ENCODE results near the gene TMEM144.
"Not testable (repeated sequence)": the region's sequence is repeated elsewhere in the genome, so short reads cannot be mapped to it uniquely, and the experiment has no call there.

Gene TMEM144

GRCh38 chr4:158234671-158235070 lies 24.4 kb downstream of the TMEM144 start:
- FAIRE-seq (no peak), DNase-seq (ENCODE audit: low spot score) (no peak)

- FAIRE-seq (no peak), DNase-seq (ENCODE audit: low spot score) (no peak)
Observed at GRCh38 chr4:158236304-158237030, 26.2 kb downstream of the TMEM144 start.

- no peak for FAIRE-seq
- no peak for DNase-seq (ENCODE audit: low spot score)
Observed at GRCh38 chr4:158238575-158238974, 28.3 kb downstream of the TMEM144 start.

GRCh38 chr4:158239196-158239595 lies 28.9 kb downstream of the TMEM144 start:
- FAIRE-seq (no peak), DNase-seq (ENCODE audit: low spot score) (no peak)

GRCh38 chr4:158243071-158243470 lies 32.8 kb downstream of the TMEM144 start:
- DNase-seq (ENCODE audit: low spot score): no peak
- FAIRE-seq: no peak

GRCh38 chr4:158250321-158250720 lies 40.0 kb downstream of the TMEM144 start:
- no peak for DNase-seq (ENCODE audit: low spot score)
- no peak for FAIRE-seq

- FAIRE-seq: no peak
- DNase-seq (ENCODE audit: low spot score): peak; percentile 50
Observed at GRCh38 chr4:158253350-158253980, 43.2 kb downstream of the TMEM144 start.

GRCh38 chr4:158254292-158254691 lies 44.0 kb downstream of the TMEM144 start:
- DNase-seq (ENCODE audit: low spot score): no peak
- FAIRE-seq: no peak

GRCh38 chr4:158255727-158256324 lies 45.5 kb downstream of the TMEM144 start:
- FAIRE-seq (no peak), DNase-seq (ENCODE audit: low spot score) (peak; percentile 17)

- FAIRE-seq (no peak), DNase-seq (ENCODE audit: low spot score) (no peak)
Observed at GRCh38 chr4:158259955-158260575, 49.8 kb downstream of the TMEM144 start.

GRCh38 chr4:158261480-158261879 lies 51.2 kb downstream of the TMEM144 start:
- no peak for FAIRE-seq
- no peak for DNase-seq (ENCODE audit: low spot score)

GRCh38 chr4:158268553-158268952 lies 58.3 kb downstream of the TMEM144 start:
- DNase-seq (ENCODE audit: low spot score): no peak
- no peak for FAIRE-seq

- FAIRE-seq: no peak
Observed at GRCh38 chr4:158274636-158275035, 64.3 kb downstream of the TMEM144 start.

GRCh38 chr4:158277558-158277957 lies 67.3 kb downstream of the TMEM144 start:
- DNase-seq (ENCODE audit: low spot score) (no peak), FAIRE-seq (no peak)

More at GRCh38 chr4:158274636-158275035, 64.3 kb downstream of the TMEM144 start:
- no peak for DNase-seq (ENCODE audit: low spot score)

GRCh38 chr4:158279052-158279451 lies 68.8 kb downstream of the TMEM144 start:
- FAIRE-seq; DNase-seq (ENCODE audit: low spot score): not testable (repeated sequence)

- DNase-seq (ENCODE audit: low spot score) (no peak), FAIRE-seq (no peak)
Observed at GRCh38 chr4:158280856-158281255, 70.6 kb downstream of the TMEM144 start.

- DNase-seq (ENCODE audit: low spot score) (no peak), FAIRE-seq (no peak)
Observed at GRCh38 chr4:158282252-158282651, 72.0 kb downstream of the TMEM144 start.

GRCh38 chr4:158285429-158286216 lies 75.3 kb downstream of the TMEM144 start:
- no peak for DNase-seq (ENCODE audit: low spot score)
- no peak for FAIRE-seq

GRCh38 chr4:158290912-158291311 lies 80.6 kb downstream of the TMEM144 start:
- FAIRE-seq (no peak), DNase-seq (ENCODE audit: low spot score) (no peak)

GRCh38 chr4:158291334-158292055 lies 81.2 kb downstream of the TMEM144 start:
- FAIRE-seq (no peak), DNase-seq (ENCODE audit: low spot score) (no peak)

GRCh38 chr4:158292156-158292555 lies 81.9 kb downstream of the TMEM144 start:
- no peak for FAIRE-seq
- DNase-seq (ENCODE audit: low spot score): no peak
